H1 (cell line): ENCODE data around the gene DFFA. TPM values are rescaled to one million over a fixed set of nuclear protein-coding genes. Genes with fewer than 3 reads are reported as not detected.

Source experiments
- BCL11A ChIP-seq, 2 experiments: IDR thresholded peaks; one replicate each; pipeline ENCODE4 v1.6.1; 2011; ENCODE audit warnings: low read depth in 2 of 2, low read length in 2 of 2, mild to moderate bottlenecking in 2 of 2
- BRCA1 ChIP-seq: IDR thresholded peaks from 2 replicates; pipeline ENCODE4 v1.6.1; 2012; ENCODE audit warnings: low read depth, low read length, improper control_type of control experiment
- CHD2 ChIP-seq: IDR thresholded peaks from 2 replicates; pipeline ENCODE4 v1.6.1; 2012; ENCODE audit warnings: low read length, improper control_type of control experiment
- EGR1 ChIP-seq: IDR thresholded peaks from 2 replicates; pipeline ENCODE4 v1.6.1; 2011; ENCODE audit warnings: low read depth, low read length, borderline replicate concordance
- FOSL1 ChIP-seq: IDR thresholded peaks from 2 replicates; pipeline ENCODE4 v1.6.1; 2011; ENCODE audit warnings: mild to moderate bottlenecking, low read depth, low read length, moderate library complexity; ENCODE audit not compliant: insufficient read depth
- GABPA ChIP-seq: IDR thresholded peaks from 2 replicates; pipeline ENCODE4 v1.6.1; 2011; ENCODE audit warnings: mild to moderate bottlenecking, low read length, moderate library complexity, borderline replicate concordance; ENCODE audit not compliant: insufficient read depth
- JUND ChIP-seq: IDR thresholded peaks from 2 replicates; pipeline ENCODE4 v1.6.1; 2011; ENCODE audit warnings: mild to moderate bottlenecking, improper control_type of control experiment, low read length
- KDM4A ChIP-seq: IDR thresholded peaks from one replicate; pipeline ENCODE4 v1.7.1; 2012; ENCODE audit warnings: low read depth, mild to moderate bottlenecking, moderate library complexity, low read length, inconsistent platforms; ENCODE audit not compliant: severe bottlenecking
- MAFK ChIP-seq: IDR thresholded peaks from 2 replicates; pipeline ENCODE4 v1.6.1; 2012; ENCODE audit warnings: low read depth, mild to moderate bottlenecking, improper control_type of control experiment, low read length
- PHF8 ChIP-seq: fragments of 200-600 bp; sonication (generic); conservative IDR thresholded peaks from 2 replicates; pipeline ENCODE4 v1.7.1; 2012; ENCODE audit warnings: low read depth, mild to moderate bottlenecking, inconsistent platforms, low read length, moderate library complexity
- POLR2A ChIP-seq, 2 experiments: IDR thresholded peaks; 1 replicate in 1 of 2; 2 replicates in 1 of 2; pipeline ENCODE4 v1.6.1; 2011; ENCODE audit warnings: low read depth in 2 of 2, low read length in 2 of 2, mild to moderate bottlenecking in 2 of 2; ENCODE audit errors: control extremely low read depth in 1 of 2
- RBBP5 ChIP-seq: IDR thresholded peaks from 2 replicates; pipeline ENCODE4 v1.7.1; 2012; ENCODE audit warnings: low read depth, mild to moderate bottlenecking, inconsistent platforms, low read length, moderate library complexity, borderline replicate concordance
- SIN3A ChIP-seq, 2 experiments: IDR thresholded peaks in 1 of 2; conservative IDR thresholded peaks in 1 of 2; 2 replicates each; pipeline ENCODE4 v1.6.1; 2011 to 2012; ENCODE audit warnings: low read length in 2 of 2, improper control_type of control experiment in 1 of 2, low read depth in 1 of 2, mild to moderate bottlenecking in 1 of 2
- polyA plus RNA-seq, 7 experiments: library from polyadenylated mRNA; depleted of rRNA in 3 of 7; stranded (reverse) in 5 of 7; unstranded in 2 of 7; fragments of >200 nt in 5 of 7; fragments of 200-250 nt in 2 of 7; gene quantifications; 1 replicate in 5 of 7; 2 replicates in 1 of 7; 4 replicates in 1 of 7; pipeline versions ENCODE4 v1.2.1 to v1.2.3, GENCODE V29; 2011 to 2013; ENCODE audit warnings: missing spikeins in 2 of 7, mixed read lengths in 2 of 7
- total RNA-seq: library from RNA; stranded (reverse); fragmentation: NEBNext Ultra II Directional; extraction: Animal tissue kit (Norgen Biotek cat#: 25700); gene quantifications from 2 replicates; pipeline ENCODE4 v1.2.1, GENCODE V29; 2021
- TF ChIP-seq, protein P1 (sequence below): IDR thresholded peaks from 2 replicates; pipeline ENCODE4 v1.6.1; 2012; ENCODE audit warnings: inconsistent platforms
- TF ChIP-seq, protein P2 (sequence below): IDR thresholded peaks from 2 replicates; pipeline ENCODE4 v1.6.1; 2012; ENCODE audit warnings: low read length, inconsistent platforms

DFFA gene
- total and polyA plus RNA-seq, 2 of the 8 experiments (the other 6 are each of a cell fraction or from before 2014, with no cell fraction given), result 34.3 to 79.9 TPM

DNA sequence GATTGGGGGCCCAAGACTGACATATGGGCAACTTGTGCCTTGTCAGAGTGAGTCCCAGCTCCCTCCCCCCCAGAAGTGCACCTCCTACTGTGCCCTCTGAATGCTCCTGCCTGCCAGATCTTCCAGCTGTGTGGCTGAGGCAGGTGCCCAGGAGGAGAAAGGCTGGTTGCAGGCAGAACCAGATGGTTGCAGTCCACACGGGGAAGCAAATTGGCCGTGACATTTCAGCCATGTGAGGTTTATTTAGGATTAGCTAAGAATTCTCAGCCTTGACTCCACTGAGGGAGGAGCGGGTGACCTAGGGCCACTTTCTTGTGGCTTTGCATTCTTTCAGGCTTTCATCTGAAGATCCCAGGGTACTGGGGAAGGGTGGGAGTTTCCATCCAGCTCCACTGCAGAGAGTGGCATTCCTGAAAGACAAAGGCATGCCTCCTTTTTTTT lies 36.2 kb upstream of the DFFA start (continued):
- TF ChIP-seq, protein P1, sequence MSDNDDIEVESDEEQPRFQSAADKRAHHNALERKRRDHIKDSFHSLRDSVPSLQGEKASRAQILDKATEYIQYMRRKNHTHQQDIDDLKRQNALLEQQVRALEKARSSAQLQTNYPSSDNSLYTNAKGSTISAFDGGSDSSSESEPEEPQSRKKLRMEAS, result peak; percentile 43; the same call in 1 of the 2 replicates
- TF ChIP-seq GABPA, result no peak
- TF ChIP-seq CHD2, result no peak
- no peak for TF ChIP-seq MAFK
- no peak for TF ChIP-seq POLR2A (IDR thresholded peaks at IDR 0.05; ENCODE audit: control extremely low read depth in 1 of 2, low read depth in 2 of 2, low read length in 2 of 2)
- 0 out of 2 replicates have a peak, but pooled peaks have one; percentile 8 for TF ChIP-seq JUND
- TF ChIP-seq RBBP5, result 0 out of 2 replicates have a peak, but pooled peaks have one; percentile 52
- no peak for TF ChIP-seq FOSL1
- 0 out of 2 replicates have a peak, but pooled peaks have one; percentile 8 for TF ChIP-seq EGR1
- TF ChIP-seq SIN3A (conservative IDR thresholded peaks at IDR 0.05 in 1 of 2, IDR thresholded peaks at IDR 0.05 in 1 of 2; ENCODE audit: low read depth in 1 of 2, low read length in 2 of 2), result peak; percentile 57 to 74; a peak in 2 of 4 replicates
- no peak for TF ChIP-seq BCL11A (IDR thresholded peaks at IDR 0.05; ENCODE audit: low read depth in 2 of 2, low read length in 2 of 2)
- TF ChIP-seq BRCA1, result no peak
- no peak for TF ChIP-seq KDM4A
- no peak for TF ChIP-seq PHF8
- TF ChIP-seq, protein P2, sequence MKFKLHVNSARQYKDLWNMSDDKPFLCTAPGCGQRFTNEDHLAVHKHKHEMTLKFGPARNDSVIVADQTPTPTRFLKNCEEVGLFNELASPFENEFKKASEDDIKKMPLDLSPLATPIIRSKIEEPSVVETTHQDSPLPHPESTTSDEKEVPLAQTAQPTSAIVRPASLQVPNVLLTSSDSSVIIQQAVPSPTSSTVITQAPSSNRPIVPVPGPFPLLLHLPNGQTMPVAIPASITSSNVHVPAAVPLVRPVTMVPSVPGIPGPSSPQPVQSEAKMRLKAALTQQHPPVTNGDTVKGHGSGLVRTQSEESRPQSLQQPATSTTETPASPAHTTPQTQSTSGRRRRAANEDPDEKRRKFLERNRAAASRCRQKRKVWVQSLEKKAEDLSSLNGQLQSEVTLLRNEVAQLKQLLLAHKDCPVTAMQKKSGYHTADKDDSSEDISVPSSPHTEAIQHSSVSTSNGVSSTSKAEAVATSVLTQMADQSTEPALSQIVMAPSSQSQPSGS, result no peak
